ENCODE data around the gene E2F3. TPM values are rescaled to one million over a fixed set of nuclear protein-coding genes. Genes with fewer than 3 reads are reported as not detected.

Gene E2F3
- total RNA-seq, 4 donors from 2014 or later = 5.4 to 7.1 (median 6.1) TPM

DNA sequence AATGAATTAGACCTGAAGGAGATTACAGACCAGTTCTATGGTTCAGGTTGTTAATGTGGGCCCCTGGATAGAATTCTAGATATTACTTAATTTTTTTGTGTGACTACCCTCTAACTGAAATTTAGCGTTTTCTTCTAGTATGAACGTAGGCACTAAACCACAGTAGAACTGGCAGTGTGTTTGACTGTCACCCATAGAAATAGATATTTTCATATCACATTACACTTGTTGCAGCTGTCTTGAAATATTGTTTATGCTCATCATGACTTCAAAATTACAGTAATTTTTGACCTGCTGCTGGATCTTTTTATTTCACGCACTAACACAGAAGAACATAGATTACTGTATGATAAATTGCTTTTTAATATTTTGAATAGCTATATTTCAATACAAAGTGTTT lies 31.6 kb downstream of the E2F3 start:
- Histone ChIP-seq H3K27ac (no peak overlapping the region), H3K9me3 (no peaks in the 10 kb centered on the region), H3K36me3 (peaks cover 0 to 7% (median 0%) of the 10 kb centered on the region in 3 donors), H3K4me1 (peaks cover 3 to 5% (median 3%) of the 10 kb centered on the region in 3 donors), H3K4me3 (no peak overlapping the region), H3K27me3 (no peaks in the 10 kb centered on the region)
- DNase-seq = no peak
- TF ChIP-seq, protein P1, sequence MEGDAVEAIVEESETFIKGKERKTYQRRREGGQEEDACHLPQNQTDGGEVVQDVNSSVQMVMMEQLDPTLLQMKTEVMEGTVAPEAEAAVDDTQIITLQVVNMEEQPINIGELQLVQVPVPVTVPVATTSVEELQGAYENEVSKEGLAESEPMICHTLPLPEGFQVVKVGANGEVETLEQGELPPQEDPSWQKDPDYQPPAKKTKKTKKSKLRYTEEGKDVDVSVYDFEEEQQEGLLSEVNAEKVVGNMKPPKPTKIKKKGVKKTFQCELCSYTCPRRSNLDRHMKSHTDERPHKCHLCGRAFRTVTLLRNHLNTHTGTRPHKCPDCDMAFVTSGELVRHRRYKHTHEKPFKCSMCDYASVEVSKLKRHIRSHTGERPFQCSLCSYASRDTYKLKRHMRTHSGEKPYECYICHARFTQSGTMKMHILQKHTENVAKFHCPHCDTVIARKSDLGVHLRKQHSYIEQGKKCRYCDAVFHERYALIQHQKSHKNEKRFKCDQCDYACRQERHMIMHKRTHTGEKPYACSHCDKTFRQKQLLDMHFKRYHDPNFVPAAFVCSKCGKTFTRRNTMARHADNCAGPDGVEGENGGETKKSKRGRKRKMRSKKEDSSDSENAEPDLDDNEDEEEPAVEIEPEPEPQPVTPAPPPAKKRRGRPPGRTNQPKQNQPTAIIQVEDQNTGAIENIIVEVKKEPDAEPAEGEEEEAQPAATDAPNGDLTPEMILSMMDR (IDR thresholded peaks at IDR 0.05) = no peak
- no peak for TF ChIP-seq POLR2A (IDR thresholded peaks at IDR 0.05)
- intact Hi-C loops (cut with DNase I) = no loop called here
- WGBS, 2 donors = 90 to 92% methylated on average over 3 of the region's 3 CpGs

DNA sequence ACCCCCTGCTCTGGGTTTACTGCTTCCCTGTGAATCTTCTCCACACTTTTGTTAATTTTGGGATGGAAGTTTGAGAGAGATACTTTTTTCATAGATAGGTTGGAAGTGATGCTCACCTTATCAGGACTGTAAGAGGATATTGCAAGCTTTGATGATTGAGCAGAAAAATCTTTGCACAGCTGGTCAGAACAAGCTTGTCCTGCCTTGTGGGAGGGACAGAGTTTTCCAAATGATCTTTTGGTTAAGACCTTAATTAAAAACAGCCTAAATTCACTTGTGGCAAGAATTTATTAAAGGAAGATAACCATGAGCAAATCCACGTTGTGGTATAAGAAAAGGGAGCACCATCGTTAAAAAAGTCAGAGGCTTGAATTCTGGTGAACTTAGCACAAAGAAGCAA lies 32.2 kb downstream of the E2F3 start:
- Histone ChIP-seq H3K9me3 (no peaks in the 10 kb centered on the region), H3K27me3 (no peaks in the 10 kb centered on the region), H3K36me3 (peaks cover 0 to 7% (median 0%) of the 10 kb centered on the region in 3 donors), H3K27ac (no peak overlapping the region), H3K4me1 (no peaks in the 10 kb centered on the region), H3K4me3 (no peak overlapping the region)
- 63 to 87% methylated on average over 2 of the region's 2 CpGs for WGBS, 2 donors
- intact Hi-C loops (cut with DNase I) = no loop called here
- no peak for DNase-seq
- TF ChIP-seq, protein P1 (IDR thresholded peaks at IDR 0.05) = no peak
- TF ChIP-seq POLR2A (IDR thresholded peaks at IDR 0.05) = no peak

DNA sequence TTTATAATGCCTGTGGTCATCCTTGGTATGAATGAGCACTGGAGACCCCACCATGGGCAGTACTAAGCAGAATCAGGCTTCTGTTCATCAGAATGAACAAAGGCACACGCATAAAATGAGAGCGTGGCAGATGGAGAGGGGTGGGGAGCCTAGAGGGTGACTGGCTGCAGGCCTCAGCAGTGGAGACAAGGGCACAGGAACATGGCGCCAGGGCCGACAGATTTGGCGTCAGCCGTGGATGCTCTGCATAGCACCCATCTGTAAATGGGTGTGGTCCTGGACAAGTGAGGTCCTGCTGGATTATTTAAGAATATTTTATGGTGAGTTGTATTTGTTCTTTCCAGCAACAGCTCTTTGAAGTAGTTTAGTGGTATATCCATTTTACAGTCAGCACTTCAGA lies 33.1 kb downstream of the E2F3 start:
- H3K27me3 ChIP-seq = no peaks in the 10 kb centered on the region
- H3K27ac ChIP-seq = no peak overlapping the region
- intact Hi-C loops (cut with DNase I) = no loop called here
- H3K9me3 ChIP-seq = no peaks in the 10 kb centered on the region
- 75 to 82% methylated on average over 6 of the region's 6 CpGs for WGBS, 2 donors
- TF ChIP-seq, protein P1 (IDR thresholded peaks at IDR 0.05) = no peak
- TF ChIP-seq POLR2A (IDR thresholded peaks at IDR 0.05) = no peak
- H3K4me3 ChIP-seq = no peak overlapping the region
- H3K36me3 ChIP-seq = peaks cover 0 to 7% (median 0%) of the 10 kb centered on the region in 3 donors
- no peaks in the 10 kb centered on the region for H3K4me1 ChIP-seq
- no peak for DNase-seq

DNA sequence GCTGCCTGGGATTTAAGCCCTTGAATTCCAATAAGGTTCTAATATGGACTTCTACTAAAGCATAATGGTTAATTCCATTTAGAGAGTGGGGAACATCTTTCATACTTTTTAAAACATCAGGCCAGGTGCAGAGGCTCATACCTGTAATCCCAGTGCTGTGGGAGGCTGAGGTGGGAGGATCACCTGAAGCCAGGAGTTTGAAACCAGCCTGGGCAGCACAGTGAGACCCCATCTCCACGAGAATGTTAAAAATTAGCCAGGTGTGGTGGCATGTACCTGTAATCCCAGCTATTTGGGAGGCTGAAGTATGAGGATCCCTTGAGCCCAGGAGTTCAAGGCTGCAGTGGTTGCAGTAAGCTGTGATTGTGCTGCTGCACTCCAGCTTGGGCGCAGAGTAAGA lies 35.0 kb downstream of the E2F3 start:
- WGBS, 2 donors = 96 to 100% methylated on average over 1 to 2 of the region's 2 CpGs
- intact Hi-C loops (cut with DNase I) = no loop called here

DNA sequence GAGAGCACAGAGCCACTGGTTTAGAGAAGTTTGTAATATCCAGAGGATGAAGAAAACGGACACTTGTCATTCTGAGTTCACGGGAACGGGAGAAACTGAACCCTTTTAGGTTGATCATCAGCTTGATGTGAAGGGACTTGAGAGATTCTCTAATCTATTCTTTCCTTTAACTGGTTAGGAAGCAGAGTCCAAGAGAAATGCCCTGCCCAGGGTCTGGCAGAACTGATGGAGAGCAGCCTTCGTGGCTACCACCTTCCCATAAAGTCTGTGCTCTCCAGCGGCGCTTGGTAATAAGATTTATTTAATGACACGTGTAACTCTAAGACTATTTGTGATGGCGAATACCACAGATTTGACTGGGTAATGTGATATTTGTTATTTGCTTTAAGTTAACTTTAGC lies 36.0 kb downstream of the E2F3 start:
- Histone ChIP-seq H3K4me3 (no peak overlapping the region), H3K27me3 (no peaks in the 10 kb centered on the region), H3K27ac (no peak overlapping the region), H3K36me3 (no peaks in the 10 kb centered on the region), H3K4me1 (no peaks in the 10 kb centered on the region), H3K9me3 (no peaks in the 10 kb centered on the region)
- TF ChIP-seq, protein P1 (IDR thresholded peaks at IDR 0.05) = no peak
- TF ChIP-seq POLR2A (IDR thresholded peaks at IDR 0.05) = no peak
- no peak for DNase-seq
- intact Hi-C loops (cut with DNase I) = no loop called here
- WGBS, 2 donors = 91 to 97% methylated on average over 8 of the region's 8 CpGs

More for the DNA sequence above, 35.0 kb downstream of the E2F3 start:
- TF ChIP-seq, protein P1 (IDR thresholded peaks at IDR 0.05) = no peak
- no peak for TF ChIP-seq POLR2A (IDR thresholded peaks at IDR 0.05)
- Histone ChIP-seq H3K9me3 (no peaks in the 10 kb centered on the region), H3K4me3 (no peak overlapping the region), H3K27me3 (no peaks in the 10 kb centered on the region), H3K4me1 (no peaks in the 10 kb centered on the region), H3K36me3 (no peaks in the 10 kb centered on the region), H3K27ac (no peak overlapping the region)
- DNase-seq = no peak
